Gastrocnemius medialis (tissue), 4 donors: ENCODE data around the gene TMEM42. TPM values are rescaled to one million over a fixed set of nuclear protein-coding genes. Genes with fewer than 3 reads are reported as not detected.

Experiments used
- ATAC-seq, 2 donors: fragments of 150-250 bp; one replicate each; pipeline ENCODE4 v1.9.1; 2016
- DNase-seq, 2 donors: peaks; one replicate each; pipeline ENCODE4 v3.0.0-alpha.2; 2019
- H3K27ac ChIP-seq, 4 donors: fragments of 200-600 bp; sonication (generic); 1 replicate in 1 of 4; 2 replicates in 3 of 4; pipeline ENCODE4 v1.5.1; 2016 to 2018; ENCODE audit warnings: mild to moderate bottlenecking in 2 of 4, moderate library complexity in 1 of 4
- H3K27me3 ChIP-seq, 3 donors: fragments of 200-600 bp; sonication (generic) in 2 of 3; 1 replicate in 1 of 3; 2 replicates in 2 of 3; pipeline versions ENCODE4 v1.5.1 to v1.6.0; 2016 to 2019; ENCODE audit warnings: mild to moderate bottlenecking in 1 of 3, moderate library complexity in 1 of 3
- H3K36me3 ChIP-seq, 2 donors: fragments of 200-600 bp; sonication (generic) in 1 of 2; one replicate each; pipeline ENCODE4 v1.5.1; 2017 to 2018
- H3K4me1 ChIP-seq, 2 donors: fragments of 200-600 bp; sonication (generic) in 1 of 2; one replicate each; pipeline ENCODE4 v1.5.1; 2016 to 2017; ENCODE audit warnings: mild to moderate bottlenecking in 2 of 2
- H3K4me3 ChIP-seq, 4 donors: fragments of 200-600 bp; sonication (generic) in 3 of 4; 1 replicate in 1 of 4; 2 replicates in 3 of 4; pipeline ENCODE4 v1.5.1; 2016 to 2019; ENCODE audit warnings: mild to moderate bottlenecking in 2 of 4
- H3K9me3 ChIP-seq, 3 donors: fragments of 200-600 bp; sonication (generic) in 2 of 3; 1 replicate in 1 of 3; 2 replicates in 2 of 3; pipeline ENCODE4 v1.5.1; 2016 to 2019
- POLR2A ChIP-seq, 2 donors: fragments of 450-650 bp; IDR thresholded peaks; one replicate each; pipeline ENCODE4 v1.6.1; 2017; ENCODE audit warnings: antibody characterized with exemption in 2 of 2, mild to moderate bottlenecking in 2 of 2, moderate library complexity in 2 of 2
- in situ Hi-C, 4 donors: fragments of 200-750 bp; cut with MboI; loops; one replicate each; pipeline versions ENCODE4 v1.15.0 to v1.8.0; 2017; ENCODE audit warnings: low sequenced_read_pairs in 4 of 4
- intact Hi-C: fragments of 100-400 bp; cut with DNase I; formaldehyde crosslinking; loops from one replicate; pipeline ENCODE4 v1.15.1; 2023; ENCODE audit warnings: low total_unique reads
- total RNA-seq, 4 donors: library from RNA; depleted of rRNA; stranded (reverse); fragments of >200 nt; gene quantifications; one replicate each; pipeline versions ENCODE4 v1.1.0 to v1.2.3, GENCODE V29; 2016
- TF ChIP-seq, protein P1 (sequence below), 5 experiments: fragments of 450-650 bp in 3 of 5; fragments of 200-600 bp in 2 of 5; sonication (generic) in 2 of 5; IDR thresholded peaks in 4 of 5; conservative IDR thresholded peaks in 1 of 5; 1 replicate in 4 of 5; 2 replicates in 1 of 5; pipeline ENCODE4 v1.5.1; 2016 to 2019; ENCODE audit warnings: antibody characterized with exemption in 5 of 5, mild to moderate bottlenecking in 3 of 5, moderate library complexity in 3 of 5

The TMEM42 gene
- total RNA-seq, 4 donors from 2014 or later = 7.2 to 19.7 (median 14.9) TPM

DNA sequence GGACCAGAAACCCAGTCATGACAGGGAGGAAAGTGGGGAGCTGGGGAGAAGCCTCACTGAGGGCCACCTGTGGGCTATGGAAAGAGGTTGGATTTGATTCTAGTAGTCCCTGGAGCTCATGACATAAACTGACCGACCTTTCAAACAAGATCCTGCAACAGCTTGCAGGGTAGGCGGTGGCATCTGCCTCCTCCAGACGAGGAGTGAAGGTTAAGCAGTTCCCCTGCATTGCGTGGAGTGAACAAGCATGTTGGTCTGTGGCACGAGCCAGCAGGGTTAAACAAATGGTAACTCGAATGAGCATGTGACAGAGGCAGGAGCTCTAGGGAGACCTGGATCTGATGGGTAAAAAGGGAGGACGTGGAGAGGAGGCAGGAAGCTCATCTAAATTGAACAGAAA, 25.4 kb downstream of the TMEM42 start:
- ATAC-seq (no peak), DNase-seq (no peak)
- Histone ChIP-seq H3K27me3 (peaks cover 0 to 3% (median 0%) of the 10 kb centered on the region in 3 donors), H3K36me3 (no peaks in the 10 kb centered on the region), H3K27ac (no peak overlapping the region), H3K4me3 (no peak overlapping the region), H3K4me1 (no peaks in the 10 kb centered on the region), H3K9me3 (no peaks in the 10 kb centered on the region)
- TF ChIP-seq, protein P1, sequence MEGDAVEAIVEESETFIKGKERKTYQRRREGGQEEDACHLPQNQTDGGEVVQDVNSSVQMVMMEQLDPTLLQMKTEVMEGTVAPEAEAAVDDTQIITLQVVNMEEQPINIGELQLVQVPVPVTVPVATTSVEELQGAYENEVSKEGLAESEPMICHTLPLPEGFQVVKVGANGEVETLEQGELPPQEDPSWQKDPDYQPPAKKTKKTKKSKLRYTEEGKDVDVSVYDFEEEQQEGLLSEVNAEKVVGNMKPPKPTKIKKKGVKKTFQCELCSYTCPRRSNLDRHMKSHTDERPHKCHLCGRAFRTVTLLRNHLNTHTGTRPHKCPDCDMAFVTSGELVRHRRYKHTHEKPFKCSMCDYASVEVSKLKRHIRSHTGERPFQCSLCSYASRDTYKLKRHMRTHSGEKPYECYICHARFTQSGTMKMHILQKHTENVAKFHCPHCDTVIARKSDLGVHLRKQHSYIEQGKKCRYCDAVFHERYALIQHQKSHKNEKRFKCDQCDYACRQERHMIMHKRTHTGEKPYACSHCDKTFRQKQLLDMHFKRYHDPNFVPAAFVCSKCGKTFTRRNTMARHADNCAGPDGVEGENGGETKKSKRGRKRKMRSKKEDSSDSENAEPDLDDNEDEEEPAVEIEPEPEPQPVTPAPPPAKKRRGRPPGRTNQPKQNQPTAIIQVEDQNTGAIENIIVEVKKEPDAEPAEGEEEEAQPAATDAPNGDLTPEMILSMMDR (IDR thresholded peaks at IDR 0.05 in 4 of 5, conservative IDR thresholded peaks at IDR 0.05 in 1 of 5) = no peak
- no peak for TF ChIP-seq POLR2A (IDR thresholded peaks at IDR 0.05)
- intact Hi-C loops (no loop called here), in situ Hi-C loops (no loop called here)

DNA sequence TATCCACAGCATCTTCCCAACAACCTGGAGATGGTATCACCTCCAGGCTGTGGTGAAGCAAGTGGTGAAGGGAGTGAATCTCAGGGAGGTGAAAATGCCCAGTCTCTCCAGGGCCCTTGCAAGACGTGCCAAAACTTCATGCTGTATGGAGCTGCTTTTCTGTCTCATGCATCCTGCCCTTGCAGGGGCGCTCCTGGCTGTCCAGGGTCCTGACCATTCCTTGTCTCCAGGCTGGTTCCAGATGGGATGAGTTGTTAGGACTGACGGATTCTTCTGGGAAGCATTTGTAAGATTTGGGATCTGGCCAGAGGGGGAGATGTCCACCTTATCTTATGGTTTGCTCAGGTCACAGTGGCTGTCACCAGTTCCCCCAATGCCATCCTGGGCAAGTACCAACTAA, 28.5 kb downstream of the TMEM42 start:
- no peaks in the 10 kb centered on the region for H3K4me1 ChIP-seq
- in situ Hi-C loops = no loop called here
- no peak for TF ChIP-seq POLR2A (IDR thresholded peaks at IDR 0.05)
- TF ChIP-seq, protein P1 (IDR thresholded peaks at IDR 0.05 in 4 of 5, conservative IDR thresholded peaks at IDR 0.05 in 1 of 5) = no peak
- H3K36me3 ChIP-seq = no peaks in the 10 kb centered on the region
- intact Hi-C loops = no loop called here
- DNase-seq (no peak), ATAC-seq (no peak)
- no peaks in the 10 kb centered on the region for H3K9me3 ChIP-seq
- no peaks in the 10 kb centered on the region for H3K27me3 ChIP-seq
- H3K27ac ChIP-seq = no peak overlapping the region
- no peak overlapping the region for H3K4me3 ChIP-seq

DNA sequence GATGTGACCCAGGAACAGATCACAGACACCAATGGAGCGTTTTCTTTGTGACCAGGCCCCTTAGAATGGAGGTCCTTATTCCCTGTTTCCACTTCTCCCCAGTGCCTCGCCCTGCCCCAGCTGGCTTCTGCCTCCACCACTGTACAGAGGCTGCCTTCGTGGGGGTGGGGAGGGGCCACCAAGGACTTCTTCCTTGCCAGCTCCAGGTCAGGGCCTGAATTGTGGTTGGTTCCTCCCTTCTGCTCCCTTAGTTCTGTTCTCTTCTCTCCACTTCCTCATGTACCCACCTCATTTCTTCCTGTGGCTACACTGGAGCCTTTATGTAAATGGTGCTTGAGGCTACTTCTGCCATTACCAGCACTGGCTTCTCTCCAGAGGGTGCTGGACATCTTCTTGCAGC, 29.1 kb downstream of the TMEM42 start:
- in situ Hi-C loops = no loop called here

DNA sequence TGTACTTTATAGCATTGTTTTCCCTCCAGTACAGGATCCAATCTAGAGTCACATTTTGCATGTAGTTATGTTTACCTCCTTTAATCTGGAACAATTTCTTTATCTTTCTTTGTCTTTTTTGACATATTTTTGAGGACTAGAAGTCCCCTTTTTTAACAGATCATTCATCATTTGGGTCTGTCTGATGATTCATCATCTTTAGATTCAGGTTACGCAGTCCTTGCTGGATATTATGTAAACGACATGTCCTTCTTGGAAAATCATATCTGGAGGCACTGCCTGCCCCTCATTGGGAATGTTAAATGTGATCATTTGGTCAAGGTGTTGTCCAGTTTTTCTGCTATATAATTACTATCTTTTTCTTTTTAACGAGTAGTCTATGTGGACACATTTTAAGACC, 31.0 kb downstream of the TMEM42 start:
- in situ Hi-C loops = no loop called here
- Histone ChIP-seq H3K36me3 (no peaks in the 10 kb centered on the region), H3K27me3 (no peaks in the 10 kb centered on the region), H3K4me1 (no peaks in the 10 kb centered on the region), H3K4me3 (no peak overlapping the region), H3K9me3 (no peaks in the 10 kb centered on the region), H3K27ac (no peak overlapping the region)
- DNase-seq (no peak), ATAC-seq (no peak)
- intact Hi-C loops = no loop called here
- TF ChIP-seq, protein P1 (IDR thresholded peaks at IDR 0.05 in 4 of 5, conservative IDR thresholded peaks at IDR 0.05 in 1 of 5) = no peak
- no peak for TF ChIP-seq POLR2A (IDR thresholded peaks at IDR 0.05)

More for the DNA sequence above, 29.1 kb downstream of the TMEM42 start:
- Histone ChIP-seq H3K4me3 (no peak overlapping the region), H3K9me3 (no peaks in the 10 kb centered on the region), H3K27ac (no peak overlapping the region), H3K27me3 (no peaks in the 10 kb centered on the region), H3K36me3 (no peaks in the 10 kb centered on the region), H3K4me1 (no peaks in the 10 kb centered on the region)
- intact Hi-C loops = no loop called here
- TF ChIP-seq POLR2A (IDR thresholded peaks at IDR 0.05) = no peak
- TF ChIP-seq, protein P1 (IDR thresholded peaks at IDR 0.05 in 4 of 5, conservative IDR thresholded peaks at IDR 0.05 in 1 of 5) = no peak
- no peak for ATAC-seq
- DNase-seq = no peak

DNA sequence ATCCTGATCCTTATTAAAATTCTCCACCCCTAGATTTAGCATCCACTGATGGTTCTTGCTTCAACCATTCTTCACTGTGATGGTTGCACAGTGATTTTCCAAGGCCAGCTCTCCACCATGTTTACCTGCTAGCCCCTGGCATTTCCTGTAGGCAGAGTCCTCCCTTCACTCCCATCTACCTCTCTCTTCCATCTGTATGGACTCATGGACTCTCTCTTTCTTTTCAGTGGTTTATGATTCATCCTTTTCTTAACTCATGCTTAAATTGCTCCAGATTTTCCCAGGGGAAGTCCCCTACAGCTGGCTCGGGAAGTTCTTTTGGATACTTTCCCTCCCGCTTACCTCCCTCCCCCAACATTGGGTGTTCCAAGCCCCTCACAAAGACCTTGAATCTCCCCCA, 31.4 kb downstream of the TMEM42 start:
- no peaks in the 10 kb centered on the region for H3K9me3 ChIP-seq
- no peak for TF ChIP-seq POLR2A (IDR thresholded peaks at IDR 0.05)
- TF ChIP-seq, protein P1 (IDR thresholded peaks at IDR 0.05 in 4 of 5, conservative IDR thresholded peaks at IDR 0.05 in 1 of 5) = no peak
- no peak overlapping the region for H3K4me3 ChIP-seq
- in situ Hi-C loops (no loop called here), intact Hi-C loops (no loop called here)
- no peaks in the 10 kb centered on the region for H3K36me3 ChIP-seq
- no peak overlapping the region for H3K27ac ChIP-seq
- H3K4me1 ChIP-seq = no peaks in the 10 kb centered on the region
- ATAC-seq (no peak), DNase-seq (no peak)
- H3K27me3 ChIP-seq = no peaks in the 10 kb centered on the region
